T follicular helper cell (primary cell): Measurements from ENCODE around the gene FAF1.

ENCODE experiments used
- DNase-seq: peaks from one replicate; pipeline ENCODE4 v3.0.0-alpha.2; 2020; ENCODE audit warnings: low read depth

The FAF1 gene

GRCh38 chr1:50416553-50417453 is 543.3 kb downstream of the FAF1 start:
- DNase-seq: no peak

GRCh38 chr1:50416150-50416527 is 543.9 kb downstream of the FAF1 start:
- no peak for DNase-seq

- no peak for DNase-seq
Measured at GRCh38 chr1:50415235-50416149, 544.6 kb downstream of the FAF1 start.

GRCh38 chr1:50414853-50415234 is 545.2 kb downstream of the FAF1 start:
- DNase-seq: no peak

GRCh38 chr1:50412813-50413476 is 547.1 kb downstream of the FAF1 start:
- DNase-seq: no peak

GRCh38 chr1:50405814-50406213 is 554.3 kb downstream of the FAF1 start:
- DNase-seq: no peak

- no peak for DNase-seq
Measured at GRCh38 chr1:50393522-50394120, 566.4 kb downstream of the FAF1 start.
